Left lung (tissue), 10 donors: ENCODE results near the gene TMEM94. TPM values are rescaled to one million over a fixed set of nuclear protein-coding genes. Genes with fewer than 3 reads are reported as not detected.

Experiments used
- ATAC-seq: fragments of 200-7000 bp; cut with Tn5 transposase; one replicate; pipeline ENCODE4 v1.9.1; 2020; ENCODE audit warnings: moderate library complexity
- DNase-seq, 4 donors: peaks; one replicate each; pipeline ENCODE4 v3.0.0-alpha.2; 2013 to 2020
- H3K27ac ChIP-seq, 2 donors: fragments of 200-600 bp; sonication (generic) in 1 of 2; one replicate each; pipeline versions ENCODE4 v1.5.0 to v1.8.0; 2020 to 2021
- H3K27me3 ChIP-seq, 2 donors: fragments of 200-600 bp; sonication (generic) in 1 of 2; one replicate each; pipeline versions ENCODE4 v1.5.0 to v1.8.0; 2020 to 2021
- H3K36me3 ChIP-seq, 2 donors: fragments of 200-600 bp; sonication (generic) in 1 of 2; one replicate each; pipeline versions ENCODE4 v1.5.0 to v1.8.0; 2020 to 2021
- H3K4me1 ChIP-seq, 2 donors: fragments of 200-600 bp; one replicate each; pipeline ENCODE4 v1.8.0; 2021
- H3K4me3 ChIP-seq, 2 donors: fragments of 200-600 bp; sonication (generic) in 1 of 2; one replicate each; pipeline versions ENCODE4 v1.5.0 to v1.8.0; 2020 to 2021; ENCODE audit warnings: mild to moderate bottlenecking in 1 of 2
- H3K9me3 ChIP-seq, 2 donors: fragments of 200-600 bp; sonication (generic) in 1 of 2; one replicate each; pipeline versions ENCODE4 v1.5.0 to v1.8.0; 2020 to 2021
- CTCF ChIP-seq, 2 donors: fragments of 200-600 bp; sonication (generic) in 1 of 2; IDR thresholded peaks; one replicate each; pipeline versions ENCODE4 v1.5.0 to v1.8.0; 2021; ENCODE audit warnings: antibody characterized with exemption in 2 of 2
- intact Hi-C, 2 donors: fragments of 100-400 bp; cut with DNase I; formaldehyde crosslinking; loops; one replicate each; pipeline versions ENCODE4 v1.11.2 to v1.14.2; 2022
- polyA plus RNA-seq, 6 donors: library from polyadenylated mRNA; unstranded; fragments of 120-200 nt; gene quantifications; one replicate each; pipeline ENCODE4 v1.2.1, GENCODE V29; 2013; ENCODE audit not compliant: insufficient read length in 6 of 6
- total RNA-seq, 2 donors: library from RNA; stranded (reverse); fragmentation: NEBNext Ultra II Directional; extraction: Animal tissue kit (Norgen Biotek cat#: 25700); gene quantifications; one replicate each; pipeline ENCODE4 v1.2.1, GENCODE V29; 2021
- donor health status: DM: no; HTN: yes; CAD: no.
- donor health status: DM: no; HTN: no; CAD: no.

The TMEM94 gene
- total and polyA plus RNA-seq, 8 donors: 68.4 to 91.7 (median 77.7) TPM

GRCh38 chr17:75501378-75502071, 45.1 kb downstream of the TMEM94 start:
- Histone ChIP-seq H3K27ac (peak overlapping the region in 1 of 2 donors; percentile 20), H3K36me3 (peaks cover 0 to 98% of the 10 kb centered on the region in 2 donors), H3K9me3 (no peaks in the 10 kb centered on the region), H3K27me3 (no peaks in the 10 kb centered on the region), H3K4me1 (peaks cover 0 to 28% of the 10 kb centered on the region in 2 donors), H3K4me3 (no peak overlapping the region)
- ATAC-seq (no peak), DNase-seq (peak in 1 of 4 donors; percentile 63)
- TF ChIP-seq CTCF (IDR thresholded peaks at IDR 0.05): no peak
- intact Hi-C loops: no loop called here

DNA sequence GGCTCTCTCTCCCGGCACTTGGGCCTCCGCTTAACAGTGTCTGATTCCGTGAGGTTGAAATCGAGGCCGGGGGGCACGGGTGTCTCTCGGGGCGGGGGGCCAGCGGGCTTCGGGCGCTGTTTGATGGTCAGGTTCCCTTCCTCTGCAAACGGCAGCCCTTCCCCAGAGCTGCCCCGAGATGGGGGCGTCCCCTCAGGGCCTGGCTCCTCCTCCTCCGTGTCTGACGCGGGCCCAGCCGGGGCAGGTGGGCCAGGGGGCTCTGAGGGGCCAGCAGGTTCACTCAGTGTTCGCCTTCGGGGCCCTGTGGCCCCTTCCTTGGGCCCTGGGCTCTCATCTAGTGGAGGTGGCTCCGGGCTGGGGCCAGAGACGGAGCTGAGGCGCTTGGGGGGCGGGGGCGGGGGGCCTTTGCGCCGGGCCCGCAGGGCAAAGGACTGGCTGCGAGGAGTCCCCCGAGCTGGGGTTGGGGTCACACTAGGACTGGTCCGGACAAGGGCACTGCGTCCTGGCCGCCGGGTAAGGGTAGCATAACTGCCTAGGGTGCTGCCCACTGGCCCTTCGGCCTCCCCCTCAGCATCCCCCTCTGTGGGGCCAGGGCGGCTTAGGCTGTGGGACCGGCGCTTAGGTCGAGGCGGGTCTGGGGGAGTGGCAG, 45.8 kb downstream of the TMEM94 start:
- TF ChIP-seq CTCF (IDR thresholded peaks at IDR 0.05): no peak
- Histone ChIP-seq H3K4me1 (peaks cover 0 to 28% of the 10 kb centered on the region in 2 donors), H3K4me3 (no peak overlapping the region), H3K36me3 (peaks cover 0 to 98% of the 10 kb centered on the region in 2 donors), H3K27ac (no peak overlapping the region), H3K27me3 (no peaks in the 10 kb centered on the region), H3K9me3 (no peaks in the 10 kb centered on the region)
- intact Hi-C loops: no loop called here
- DNase-seq (peak in 1 of 4 donors; percentile 78), ATAC-seq (no peak)

DNA sequence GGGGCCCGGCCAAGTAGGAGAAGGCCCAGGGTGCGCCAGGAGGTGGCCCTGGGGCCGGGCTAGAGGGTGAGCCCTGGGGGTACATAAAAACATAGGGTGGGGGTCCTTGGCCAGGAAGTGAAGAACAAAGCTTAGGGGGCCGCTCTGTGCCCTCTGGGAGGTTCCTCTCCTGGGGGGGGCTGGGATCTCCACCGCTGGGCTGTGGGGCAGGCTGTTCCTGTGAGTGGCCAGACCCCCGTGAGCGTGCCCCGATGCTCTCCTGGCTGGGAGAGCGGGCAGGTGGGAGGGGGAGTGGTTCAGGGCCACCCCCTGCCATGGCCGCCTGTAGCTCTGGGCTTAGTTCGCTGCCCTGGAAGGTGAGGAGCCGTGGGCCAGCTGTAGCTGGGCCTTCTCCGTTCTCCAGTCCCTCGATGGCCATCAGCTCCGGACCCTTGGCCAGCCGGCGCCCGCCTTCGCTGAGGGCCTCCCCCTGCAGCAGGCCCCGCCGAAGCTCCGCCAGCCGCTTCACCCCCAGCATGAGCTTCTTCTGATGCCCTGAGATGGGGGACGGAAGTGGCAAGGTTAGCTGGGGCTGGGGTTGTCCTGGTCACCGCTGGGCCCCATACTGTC, 46.4 kb downstream of the TMEM94 start:
- Histone ChIP-seq H3K36me3 (peaks cover 0 to 98% of the 10 kb centered on the region in 2 donors), H3K9me3 (no peaks in the 10 kb centered on the region), H3K27me3 (no peaks in the 10 kb centered on the region), H3K27ac (no peak overlapping the region), H3K4me1 (peaks cover 0 to 32% of the 10 kb centered on the region in 2 donors), H3K4me3 (no peak overlapping the region)
- no peak for DNase-seq
- no peak for TF ChIP-seq CTCF (IDR thresholded peaks at IDR 0.05)
- no peak for ATAC-seq
- intact Hi-C loops: no loop called here

GRCh38 chr17:75503337-75503950, 47.0 kb downstream of the TMEM94 start:
- Histone ChIP-seq H3K9me3 (no peaks in the 10 kb centered on the region), H3K4me3 (no peak overlapping the region), H3K4me1 (peaks cover 0 to 33% of the 10 kb centered on the region in 2 donors), H3K36me3 (peaks cover 0 to 94% of the 10 kb centered on the region in 2 donors), H3K27me3 (no peaks in the 10 kb centered on the region), H3K27ac (no peak overlapping the region)
- ATAC-seq (no peak), DNase-seq (peak in 1 of 4 donors; percentile 67)
- no peak for TF ChIP-seq CTCF (IDR thresholded peaks at IDR 0.05)
- intact Hi-C loops: no loop called here

DNA sequence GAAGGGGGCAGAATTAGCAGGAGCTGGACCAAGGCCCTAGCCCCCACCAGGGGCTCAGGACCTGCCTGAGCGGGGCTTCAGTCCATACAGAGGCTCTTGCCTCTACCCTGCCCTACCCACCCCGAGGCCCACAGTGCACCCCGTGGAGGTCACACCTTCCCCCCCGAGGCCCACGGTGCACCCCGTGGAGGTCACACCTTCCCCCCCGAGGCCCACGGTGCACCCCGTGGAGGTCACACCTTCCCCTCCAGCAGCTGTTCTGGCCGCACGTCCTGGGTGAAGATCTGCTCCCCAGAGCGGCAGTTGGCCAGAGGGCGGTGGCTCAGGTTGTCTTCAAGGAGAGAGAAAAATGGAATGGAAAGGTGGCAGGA, 47.5 kb downstream of the TMEM94 start:
- TF ChIP-seq CTCF (IDR thresholded peaks at IDR 0.05): no peak
- H3K27ac ChIP-seq: no peak overlapping the region
- H3K27me3 ChIP-seq: no peaks in the 10 kb centered on the region
- H3K4me1 ChIP-seq: peaks cover 5 to 35% of the 10 kb centered on the region in 2 donors
- H3K9me3 ChIP-seq: no peaks in the 10 kb centered on the region
- intact Hi-C loops: no loop called here
- ATAC-seq (no peak), DNase-seq (no peak)
- no peak overlapping the region for H3K4me3 ChIP-seq
- peaks cover 0 to 89% of the 10 kb centered on the region in 2 donors for H3K36me3 ChIP-seq
